ENCODE data around the gene IFITM2.

Gene IFITM2

GRCh38 chr11:278001-278951 is 29.3 kb upstream of the IFITM2 start, which contains the start of gene NLRP6:
Gene NLRP6 (plus strand): TSS chr11:278407. CDS start chr11:278570, 163 bp downstream.
- H3K4me3 ChIP-seq (ENCODE audit: low read length), result no peak within 1 kb of the TSS
- no peak for TF ChIP-seq ZNF274 (IDR thresholded peaks at IDR 0.05; ENCODE audit: low read depth, low read length)

- no peak overlapping the region for H3K4me3 ChIP-seq (ENCODE audit: low read length)
These were observed 28.3 kb upstream of the IFITM2 start for GRCh38 chr11:279040-279965.

DNA sequence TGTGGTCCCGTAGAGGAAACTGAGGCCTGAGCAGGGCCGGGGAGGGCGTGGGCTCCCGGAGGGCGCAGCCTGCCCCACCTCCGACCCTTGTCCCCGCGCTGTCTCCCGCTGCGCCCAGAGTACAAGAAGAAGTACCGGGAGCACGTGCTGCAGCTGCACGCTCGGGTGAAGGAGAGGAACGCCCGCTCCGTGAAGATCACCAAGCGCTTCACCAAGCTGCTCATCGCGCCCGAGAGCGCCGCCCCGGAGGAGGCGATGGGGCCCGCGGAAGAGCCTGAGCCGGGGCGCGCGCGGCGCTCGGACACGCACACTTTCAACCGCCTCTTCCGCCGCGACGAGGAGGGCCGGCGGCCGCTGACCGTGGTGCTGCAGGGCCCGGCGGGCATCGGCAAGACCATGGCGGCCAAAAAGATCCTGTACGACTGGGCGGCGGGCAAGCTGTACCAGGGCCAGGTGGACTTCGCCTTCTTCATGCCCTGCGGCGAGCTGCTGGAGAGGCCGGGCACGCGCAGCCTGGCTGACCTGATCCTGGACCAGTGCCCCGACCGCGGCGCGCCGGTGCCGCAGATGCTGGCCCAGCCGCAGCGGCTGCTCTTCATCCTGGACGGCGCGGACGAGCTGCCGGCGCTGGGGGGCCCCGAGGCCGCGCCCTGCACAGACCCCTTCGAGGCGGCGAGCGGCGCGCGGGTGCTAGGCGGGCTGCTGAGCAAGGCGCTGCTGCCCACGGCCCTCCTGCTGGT is 27.5 kb upstream of the IFITM2 start:
- no peak for TF ChIP-seq ZNF274 (IDR thresholded peaks at IDR 0.05; ENCODE audit: low read depth, low read length)
- no peak overlapping the region; the same call in 1 of the 2 replicates for H3K4me3 ChIP-seq (ENCODE audit: low read length)

More at GRCh38 chr11:279040-279965, 28.3 kb upstream of the IFITM2 start:
- no peak for TF ChIP-seq ZNF274 (IDR thresholded peaks at IDR 0.05; ENCODE audit: low read depth, low read length)

DNA sequence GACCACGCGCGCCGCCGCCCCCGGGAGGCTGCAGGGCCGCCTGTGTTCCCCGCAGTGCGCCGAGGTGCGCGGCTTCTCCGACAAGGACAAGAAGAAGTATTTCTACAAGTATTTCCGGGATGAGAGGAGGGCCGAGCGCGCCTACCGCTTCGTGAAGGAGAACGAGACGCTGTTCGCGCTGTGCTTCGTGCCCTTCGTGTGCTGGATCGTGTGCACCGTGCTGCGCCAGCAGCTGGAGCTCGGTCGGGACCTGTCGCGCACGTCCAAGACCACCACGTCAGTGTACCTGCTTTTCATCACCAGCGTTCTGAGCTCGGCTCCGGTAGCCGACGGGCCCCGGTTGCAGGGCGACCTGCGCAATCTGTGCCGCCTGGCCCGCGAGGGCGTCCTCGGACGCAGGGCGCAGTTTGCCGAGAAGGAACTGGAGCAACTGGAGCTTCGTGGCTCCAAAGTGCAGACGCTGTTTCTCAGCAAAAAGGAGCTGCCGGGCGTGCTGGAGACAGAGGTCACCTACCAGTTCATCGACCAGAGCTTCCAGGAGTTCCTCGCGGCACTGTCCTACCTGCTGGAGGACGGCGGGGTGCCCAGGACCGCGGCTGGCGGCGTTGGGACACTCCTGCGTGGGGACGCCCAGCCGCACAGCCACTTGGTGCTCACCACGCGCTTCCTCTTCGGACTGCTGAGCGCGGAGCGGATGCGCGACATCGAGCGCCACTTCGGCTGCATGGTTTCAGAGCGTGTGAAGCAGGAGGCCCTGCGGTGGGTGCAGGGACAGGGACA is 26.7 kb upstream of the IFITM2 start:
- H3K4me3 ChIP-seq (ENCODE audit: low read length), result no peak overlapping the region; the same call in 1 of the 2 replicates
- TF ChIP-seq ZNF274 (IDR thresholded peaks at IDR 0.05; ENCODE audit: low read depth, low read length), result no peak

DNA sequence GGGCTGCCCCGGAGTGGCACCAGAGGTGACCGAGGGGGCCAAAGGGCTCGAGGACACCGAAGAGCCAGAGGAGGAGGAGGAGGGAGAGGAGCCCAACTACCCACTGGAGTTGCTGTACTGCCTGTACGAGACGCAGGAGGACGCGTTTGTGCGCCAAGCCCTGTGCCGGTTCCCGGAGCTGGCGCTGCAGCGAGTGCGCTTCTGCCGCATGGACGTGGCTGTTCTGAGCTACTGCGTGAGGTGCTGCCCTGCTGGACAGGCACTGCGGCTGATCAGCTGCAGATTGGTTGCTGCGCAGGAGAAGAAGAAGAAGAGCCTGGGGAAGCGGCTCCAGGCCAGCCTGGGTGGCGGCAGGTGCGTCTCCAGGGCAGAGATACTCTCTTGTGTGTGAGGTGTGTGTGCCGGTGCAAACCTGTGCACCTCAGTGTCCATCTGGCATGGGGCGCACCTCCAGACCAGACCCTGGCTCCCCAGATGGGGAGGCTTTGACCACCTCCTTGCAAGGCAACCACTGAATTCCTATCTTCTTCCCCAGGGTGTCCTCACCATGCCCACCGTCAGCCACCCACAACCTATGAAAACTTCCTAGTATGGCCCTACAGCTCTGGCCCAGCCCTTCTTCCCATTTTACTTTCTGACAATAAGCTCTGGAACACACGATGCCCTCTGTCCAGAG is 26.0 kb upstream of the IFITM2 start:
- no peak for TF ChIP-seq ZNF274 (IDR thresholded peaks at IDR 0.05; ENCODE audit: low read depth, low read length)
- no peak overlapping the region for H3K4me3 ChIP-seq (ENCODE audit: low read length)

- no peak overlapping the region for H3K4me3 ChIP-seq (ENCODE audit: low read length)
- no peak for TF ChIP-seq ZNF274 (IDR thresholded peaks at IDR 0.05; ENCODE audit: low read depth, low read length)
These were observed 25.4 kb upstream of the IFITM2 start for GRCh38 chr11:282171-282570.

- TF ChIP-seq ZNF274 (IDR thresholded peaks at IDR 0.05; ENCODE audit: low read depth, low read length), result no peak
- no peak overlapping the region for H3K4me3 ChIP-seq (ENCODE audit: low read length)
These were observed 24.8 kb upstream of the IFITM2 start for GRCh38 chr11:282630-283360.

- no peak overlapping the region for H3K4me3 ChIP-seq (ENCODE audit: low read length)
- no peak for TF ChIP-seq ZNF274 (IDR thresholded peaks at IDR 0.05; ENCODE audit: low read depth, low read length)
These were observed 24.1 kb upstream of the IFITM2 start for GRCh38 chr11:283405-284104.

- no peak overlapping the region for H3K4me3 ChIP-seq (ENCODE audit: low read length)
- TF ChIP-seq ZNF274 (IDR thresholded peaks at IDR 0.05; ENCODE audit: low read depth, low read length), result no peak
These were observed 23.3 kb upstream of the IFITM2 start for GRCh38 chr11:284105-285020.

All from GM08714 (cell line).